Thyroid gland (tissue), 4 donors: Measurements from ENCODE around the gene ACLY. TPM values are rescaled to one million over a fixed set of nuclear protein-coding genes. Genes with fewer than 3 reads are reported as not detected.

Source experiments
- DNase-seq, 2 donors: peaks; one replicate each; pipeline ENCODE4 v3.0.0-alpha.2; 2019
- H3K27ac ChIP-seq, 3 donors: fragments of 200-600 bp; sonication (generic); 1 replicate in 2 of 3; 2 replicates in 1 of 3; pipeline ENCODE4 v1.5.1; 2016 to 2019; ENCODE audit warnings: mild to moderate bottlenecking in 1 of 3, moderate library complexity in 1 of 3
- H3K27me3 ChIP-seq: fragments of 200-600 bp; sonication (generic); one replicate; pipeline ENCODE4 v1.5.1; 2019
- H3K36me3 ChIP-seq, 2 donors: fragments of 200-600 bp; sonication (generic); one replicate each; pipeline ENCODE4 v1.5.1; 2016 to 2019
- H3K4me1 ChIP-seq, 2 donors: fragments of 200-600 bp; sonication (generic); one replicate each; pipeline ENCODE4 v1.5.1; 2017 to 2019
- H3K4me3 ChIP-seq, 3 donors: fragments of 200-600 bp; sonication (generic); replicated peaks in 1 of 3; 1 replicate in 2 of 3; 2 replicates in 1 of 3; pipeline ENCODE4 v1.5.1; 2016; ENCODE audit warnings: mild to moderate bottlenecking in 1 of 3
- H3K9me3 ChIP-seq: fragments of 200-600 bp; sonication (generic); one replicate; pipeline ENCODE4 v1.5.1; 2017
- CTCF ChIP-seq, 6 experiments: fragments of 200-600 bp in 3 of 6; fragments of 450-650 bp in 3 of 6; sonication (generic) in 3 of 6; IDR thresholded peaks; one replicate each; pipeline ENCODE4 v1.5.1; 2016 to 2019; ENCODE audit warnings: antibody characterized with exemption in 6 of 6, mild to moderate bottlenecking in 2 of 6, inconsistent platforms in 1 of 6, moderate library complexity in 1 of 6
- POLR2A ChIP-seq, 2 donors: fragments of 450-650 bp; IDR thresholded peaks; one replicate each; pipeline ENCODE4 v1.6.1; 2017; ENCODE audit warnings: antibody characterized with exemption in 2 of 2, mild to moderate bottlenecking in 2 of 2, moderate library complexity in 1 of 2
- WGBS, 2 donors: methylation state at CpG; one replicate each; pipeline ENCODE4 v1.1.5; 2017; 5-methylcytosine and 5-hydroxymethylcytosine counted together
- intact Hi-C: fragments of 100-400 bp; cut with DNase I; formaldehyde crosslinking; loops from one replicate; pipeline ENCODE4 v1.15.1; 2023
- total RNA-seq, 4 donors: library from RNA; depleted of rRNA; stranded (reverse); fragments of >200 nt; gene quantifications; one replicate each; pipeline ENCODE4 v1.2.3, GENCODE V29; 2016

Gene ACLY
- total RNA-seq, 4 donors from 2014 or later: 62.6 to 85.2 (median 78.8) TPM

GRCh38 chr17:41917192-41917591 is 1.6 kb downstream of the ACLY start:
- intact Hi-C loops: no loop called here
- no peaks in the 10 kb centered on the region for H3K9me3 ChIP-seq
- no peak for DNase-seq
- WGBS, 2 donors: 49 to 58% methylated on average over 4 of the region's 4 CpGs
- H3K36me3 ChIP-seq: peaks cover under 1 to 10% of the 10 kb centered on the region in 2 donors
- TF ChIP-seq POLR2A (IDR thresholded peaks at IDR 0.05): no peak
- TF ChIP-seq CTCF (IDR thresholded peaks at IDR 0.05): no peak
- no peak overlapping the region for H3K4me3 ChIP-seq
- peaks cover 18 to 32% of the 10 kb centered on the region in 2 donors for H3K4me1 ChIP-seq
- no peaks in the 10 kb centered on the region for H3K27me3 ChIP-seq
- H3K27ac ChIP-seq: peak overlapping the region in 1 of 3 donors; percentile 44

- Histone ChIP-seq H3K4me3 (no peak overlapping the region), H3K27me3 (no peaks in the 10 kb centered on the region), H3K36me3 (peaks cover 16 to 26% of the 10 kb centered on the region in 2 donors), H3K4me1 (peaks cover 18 to 32% of the 10 kb centered on the region in 2 donors), H3K9me3 (no peaks in the 10 kb centered on the region), H3K27ac (no peak overlapping the region)
- WGBS, 2 donors: 59 to 80% methylated on average over 2 of the region's 2 CpGs
- intact Hi-C loops: no loop called here
- no peak for DNase-seq
- TF ChIP-seq POLR2A (IDR thresholded peaks at IDR 0.05): no peak
- no peak for TF ChIP-seq CTCF (IDR thresholded peaks at IDR 0.05)
These were observed 3.2 kb downstream of the ACLY start for GRCh38 chr17:41915566-41915965.

- no peaks in the 10 kb centered on the region for H3K27me3 ChIP-seq
- intact Hi-C loops: no loop called here
- DNase-seq: no peak
- no peak overlapping the region for H3K4me3 ChIP-seq
- no peak overlapping the region for H3K27ac ChIP-seq
- H3K9me3 ChIP-seq: no peaks in the 10 kb centered on the region
- H3K4me1 ChIP-seq: peaks cover 18 to 30% of the 10 kb centered on the region in 2 donors
- 76 to 83% methylated on average over 5 of the region's 5 CpGs for WGBS, 2 donors
- H3K36me3 ChIP-seq: peaks cover 21 to 31% of the 10 kb centered on the region in 2 donors
- TF ChIP-seq POLR2A (IDR thresholded peaks at IDR 0.05) (no peak), CTCF (IDR thresholded peaks at IDR 0.05) (no peak)
These were observed 3.7 kb downstream of the ACLY start for GRCh38 chr17:41915020-41915419.

GRCh38 chr17:41914358-41914766 is 4.4 kb downstream of the ACLY start:
- no peak overlapping the region for H3K27ac ChIP-seq
- H3K9me3 ChIP-seq: no peaks in the 10 kb centered on the region
- H3K27me3 ChIP-seq: no peaks in the 10 kb centered on the region
- WGBS, 2 donors: 56 to 67% methylated on average over 6 of the region's 6 CpGs
- H3K4me3 ChIP-seq: no peak overlapping the region
- intact Hi-C loops: no loop called here
- no peak for TF ChIP-seq CTCF (IDR thresholded peaks at IDR 0.05)
- no peak for TF ChIP-seq POLR2A (IDR thresholded peaks at IDR 0.05)
- peaks cover 27 to 38% of the 10 kb centered on the region in 2 donors for H3K36me3 ChIP-seq
- peaks cover 12 to 23% of the 10 kb centered on the region in 2 donors for H3K4me1 ChIP-seq
- DNase-seq: no peak

GRCh38 chr17:41913798-41914197 is 5.0 kb downstream of the ACLY start:
- intact Hi-C loops: no loop called here
- no peak overlapping the region for H3K4me3 ChIP-seq
- DNase-seq: no peak
- 84 to 93% methylated on average over 4 of the region's 4 CpGs for WGBS, 2 donors
- no peaks in the 10 kb centered on the region for H3K27me3 ChIP-seq
- no peak overlapping the region for H3K27ac ChIP-seq
- peaks cover 32 to 43% of the 10 kb centered on the region in 2 donors for H3K36me3 ChIP-seq
- no peak for TF ChIP-seq CTCF (IDR thresholded peaks at IDR 0.05)
- TF ChIP-seq POLR2A (IDR thresholded peaks at IDR 0.05): no peak
- peaks cover 11 to 23% of the 10 kb centered on the region in 2 donors for H3K4me1 ChIP-seq
- H3K9me3 ChIP-seq: no peaks in the 10 kb centered on the region
